NB4 (cell line): ENCODE measurements around the gene PRRC2B.

Experiments
- DNase-seq: peaks from one replicate; pipeline ENCODE4 v3.0.0; 2010; ENCODE audit warnings: low read depth
- H3K4me3 ChIP-seq: one replicate; pipeline ENCODE4 v1.5.1; 2011; ENCODE audit warnings: mild to moderate bottlenecking, low read depth, low read length, moderate library complexity
- CTCF ChIP-seq: IDR thresholded peaks from one replicate; pipeline ENCODE4 v1.5.1; 2012; ENCODE audit warnings: low read depth, low read length
- MAX ChIP-seq: IDR thresholded peaks from 2 replicates; pipeline ENCODE4 v1.6.1; 2011; ENCODE audit warnings: low read depth, low read length
- MYC ChIP-seq: IDR thresholded peaks from 2 replicates; pipeline ENCODE4 v1.6.1; 2011; ENCODE audit warnings: low read depth, low read length
- POLR2A ChIP-seq: IDR thresholded peaks from 2 replicates; pipeline ENCODE4 v1.6.1; 2011; ENCODE audit warnings: mild to moderate bottlenecking; ENCODE audit not compliant: insufficient read length; ENCODE audit errors: extremely low read depth

PRRC2B gene

GRCh38 chr9:131534721-131535237, 140.9 kb downstream of the PRRC2B start:
- H3K4me3 ChIP-seq, result no peak overlapping the region
- TF ChIP-seq MYC, result no peak
- TF ChIP-seq CTCF, result no peak
- no peak for TF ChIP-seq MAX
- no peak for TF ChIP-seq POLR2A
- DNase-seq, result no peak

- H3K4me3 ChIP-seq, result no peak overlapping the region
- TF ChIP-seq CTCF (no peak), MYC (no peak)
- no peak for DNase-seq
Measured at GRCh38 chr9:131537946-131538345, 144.1 kb downstream of the PRRC2B start.

- no peak for DNase-seq
- TF ChIP-seq MAX, result no peak
- no peak for TF ChIP-seq MYC
- TF ChIP-seq CTCF, result no peak
- TF ChIP-seq POLR2A, result no peak
- no peak overlapping the region for H3K4me3 ChIP-seq
Measured at GRCh38 chr9:131539223-131539923, 145.5 kb downstream of the PRRC2B start.

- no peak for DNase-seq
- no peak overlapping the region for H3K4me3 ChIP-seq
- TF ChIP-seq POLR2A (no peak), CTCF (no peak), MAX (no peak), MYC (no peak)
Measured at GRCh38 chr9:131543141-131543540, 149.3 kb downstream of the PRRC2B start.

GRCh38 chr9:131545003-131545785, 151.3 kb downstream of the PRRC2B start, which contains the start of gene PRRT1B:
TSS of gene PRRT1B (plus strand) at chr9:131545523. CDS start at chr9:131545616, 93 bp downstream.
- H3K4me3 ChIP-seq, result no peak within 1 kb of the TSS
- no peak for DNase-seq
- TF ChIP-seq MAX, result no peak
- no peak for TF ChIP-seq CTCF
- TF ChIP-seq MYC, result no peak
- TF ChIP-seq POLR2A, result no peak
